ENCODE data around the gene SCD5.

Gene SCD5

DNA sequence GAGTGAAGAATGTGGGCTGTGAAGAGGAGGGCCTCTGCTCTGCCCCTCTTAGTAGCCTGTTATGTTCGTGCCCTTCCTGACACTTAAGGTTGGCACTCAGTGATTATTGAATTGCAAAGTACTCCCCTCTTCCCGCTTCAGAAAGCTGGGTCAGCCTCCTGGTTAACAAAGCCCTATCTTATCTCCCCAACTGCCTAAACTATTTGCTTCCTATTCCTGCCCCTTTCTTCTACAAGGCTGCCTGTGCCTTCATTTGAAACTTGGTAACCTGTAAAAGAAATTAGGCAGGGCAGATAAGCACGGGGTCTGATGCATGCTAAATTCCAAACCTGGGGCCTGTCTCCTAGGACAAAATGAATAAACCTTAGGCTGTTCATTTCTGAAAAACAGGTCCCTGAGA lies 213.7 kb downstream of the SCD5 start:
- no peak for DNase-seq

DNA sequence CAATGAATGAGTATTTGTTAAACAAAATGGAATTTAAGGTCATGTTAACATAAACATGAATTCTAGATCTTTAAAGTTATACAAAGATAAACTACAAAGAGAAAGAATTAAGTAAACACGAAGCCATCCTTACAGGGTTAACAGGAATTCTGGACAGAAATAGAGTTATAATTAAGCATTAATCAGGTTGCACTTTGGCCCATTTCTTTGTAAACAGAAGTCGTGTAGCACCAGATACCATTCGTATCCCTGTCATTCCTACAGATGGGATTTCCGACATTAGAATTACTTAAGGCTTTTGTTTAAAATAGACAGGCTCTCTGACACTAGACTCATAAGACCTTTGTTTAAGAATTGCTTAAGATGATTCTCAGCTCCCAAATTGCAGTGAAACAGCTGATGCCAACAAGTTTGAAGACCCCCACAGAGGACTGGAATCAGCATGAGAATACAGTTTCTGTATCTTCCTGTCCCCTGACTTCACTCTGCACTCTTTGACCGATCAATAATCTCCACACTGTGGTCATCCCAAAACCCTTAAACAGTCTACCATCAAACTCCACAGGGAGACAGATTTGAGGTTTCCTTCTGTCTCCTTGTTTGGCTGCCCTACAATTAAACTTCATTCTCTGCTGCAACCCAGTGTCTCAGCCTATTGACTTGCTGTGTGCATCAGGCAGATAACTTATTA lies 214.6 kb downstream of the SCD5 start:
- DNase-seq, result no peak

DNA sequence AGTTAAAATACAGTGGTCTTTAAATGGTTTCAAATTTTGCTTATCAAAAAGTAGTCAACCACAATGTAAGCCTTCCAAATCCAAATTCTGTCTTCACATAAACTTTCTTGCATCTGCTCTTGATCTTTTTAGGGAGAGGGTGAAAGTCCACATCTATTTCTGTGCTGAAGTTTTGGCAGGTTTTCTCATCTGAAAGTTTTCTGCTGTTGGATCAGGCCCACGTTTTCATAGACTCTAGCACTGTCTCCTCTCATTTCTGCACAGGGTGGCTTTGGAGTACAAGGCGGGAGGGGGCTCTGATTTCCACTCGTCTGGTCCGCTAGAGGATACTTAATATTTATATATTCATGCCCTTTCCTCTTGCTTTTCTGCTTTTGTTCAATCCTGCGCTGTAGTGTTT lies 218.7 kb downstream of the SCD5 start:
- no peak for DNase-seq
